ENCODE results near the gene MGMT. TPM values are rescaled to one million over a fixed set of nuclear protein-coding genes. Genes with fewer than 3 reads are reported as not detected.
A peak's percentile ranks its signal among the peaks of the same experiment; 100 is the strongest.

Gene MGMT
- polyA plus RNA-seq, 12 donors: 11.3 to 18.1 (median 13.5) TPM; not detected in 1

DNA sequence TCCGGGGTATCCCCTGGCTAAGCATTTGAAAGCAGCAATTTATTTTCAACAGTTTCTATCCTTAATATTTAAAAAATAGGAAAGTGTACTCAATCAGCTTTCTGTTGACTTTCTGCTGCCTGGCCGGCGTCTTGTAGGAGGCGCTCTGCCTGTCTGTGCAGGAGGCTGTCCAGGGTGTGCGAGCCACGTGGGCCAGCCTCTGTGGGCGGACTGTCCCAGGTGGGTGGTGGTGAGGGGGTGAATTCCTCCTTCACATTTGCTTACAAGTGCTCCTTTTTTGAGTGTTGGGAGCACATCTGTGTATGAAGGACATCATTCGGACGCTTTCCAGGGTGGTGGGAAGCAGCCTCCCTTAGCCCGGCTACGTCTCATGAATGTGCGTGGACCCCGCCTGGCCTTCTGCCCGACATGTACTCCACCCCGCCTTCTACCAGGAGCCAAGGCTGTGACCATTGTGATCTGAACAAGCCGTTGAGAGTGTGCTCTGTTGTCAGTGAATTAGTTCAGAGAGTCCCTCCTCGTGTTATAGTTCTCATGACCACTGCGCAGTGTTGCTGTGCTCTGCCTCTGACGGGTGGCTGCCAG lies 114.9 kb downstream of the MGMT start:
- DNase-seq: no peak

DNA sequence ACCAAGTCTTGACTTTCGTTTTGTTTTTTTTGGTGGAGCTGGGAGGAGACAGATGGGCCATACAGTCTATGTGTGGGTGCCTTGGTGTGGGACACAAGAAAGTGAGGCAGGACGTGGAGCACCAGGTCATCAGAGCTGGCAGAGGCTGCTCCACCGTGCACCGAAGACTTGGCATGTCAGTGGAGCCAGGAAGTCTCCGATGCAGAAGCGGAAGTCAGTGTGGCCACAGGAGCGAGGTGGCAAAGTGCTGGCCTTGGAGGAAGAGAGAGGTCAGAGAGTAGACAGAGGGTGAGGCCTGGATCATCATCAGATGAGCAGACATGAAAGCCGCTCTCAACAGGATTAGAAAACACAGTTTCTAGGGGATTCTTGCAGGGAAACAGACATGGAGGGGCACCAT lies 116.8 kb downstream of the MGMT start:
- DNase-seq: no peak

DNA sequence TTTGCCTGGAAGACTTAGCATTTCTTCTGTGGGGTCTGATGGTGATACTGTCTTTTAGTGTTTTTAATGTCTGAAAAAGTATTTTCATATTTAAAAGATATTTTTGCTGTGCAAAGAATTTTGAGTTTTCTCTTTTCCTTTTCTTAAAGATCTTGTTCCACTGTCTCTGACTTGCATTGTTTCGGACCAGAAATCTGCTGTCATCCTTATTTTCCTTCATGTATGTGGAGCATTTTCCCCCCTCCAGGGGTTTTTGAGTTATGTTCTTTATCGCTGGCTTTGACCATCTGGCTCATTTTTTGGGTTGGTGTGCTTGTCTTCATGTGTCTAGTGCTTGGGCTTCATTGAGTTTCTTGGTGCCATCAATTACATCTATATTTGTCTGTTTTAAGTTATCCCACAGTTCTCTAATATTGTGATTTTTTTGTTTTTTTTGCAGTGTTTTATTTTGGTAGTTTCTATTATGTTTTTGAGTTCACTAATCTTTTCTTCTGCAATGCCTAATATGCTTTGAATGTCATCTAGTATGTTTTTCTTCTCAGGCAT lies 119.9 kb downstream of the MGMT start:
- DNase-seq: no peak

DNA sequence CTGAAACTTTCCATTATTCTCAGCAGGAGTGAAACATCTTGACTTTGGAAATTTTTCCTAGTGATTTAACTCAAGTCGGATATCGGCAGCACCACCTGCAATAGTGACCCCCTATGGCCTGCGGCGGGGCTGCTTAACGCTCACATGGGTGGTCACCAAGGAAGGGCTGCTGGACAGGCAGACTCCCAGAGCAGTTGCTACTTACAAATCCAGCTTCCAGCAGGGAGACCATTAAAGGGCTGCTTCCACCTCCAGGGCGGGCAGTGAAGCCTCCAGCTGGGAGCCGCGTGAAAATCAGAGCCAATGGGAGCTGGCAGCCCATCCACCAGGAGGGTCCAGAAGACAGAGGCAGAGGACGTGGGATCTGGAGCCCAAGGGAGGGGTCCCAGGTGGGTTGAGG lies 122.5 kb downstream of the MGMT start:
- no peak for DNase-seq

DNA sequence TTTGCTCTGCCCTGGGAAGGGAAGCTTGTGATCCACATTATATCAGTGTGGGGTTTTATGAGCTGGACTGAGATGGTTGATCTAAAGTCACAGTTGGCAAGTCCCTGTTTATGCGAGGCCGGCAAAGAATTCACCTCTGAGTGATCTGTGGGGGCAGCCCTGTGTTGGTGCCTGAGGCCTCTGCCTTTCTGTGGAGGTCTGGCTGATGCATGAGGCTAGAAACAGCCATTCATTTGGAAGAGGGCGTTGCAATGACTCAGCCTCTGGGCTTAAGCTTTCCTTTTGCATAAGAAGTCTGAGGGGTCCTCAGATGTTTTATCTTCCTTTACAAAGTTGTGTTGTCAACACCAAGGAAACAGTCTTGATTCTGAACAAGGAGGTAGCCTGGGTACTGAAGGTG lies 126.9 kb downstream of the MGMT start:
- DNase-seq: no peak

DNA sequence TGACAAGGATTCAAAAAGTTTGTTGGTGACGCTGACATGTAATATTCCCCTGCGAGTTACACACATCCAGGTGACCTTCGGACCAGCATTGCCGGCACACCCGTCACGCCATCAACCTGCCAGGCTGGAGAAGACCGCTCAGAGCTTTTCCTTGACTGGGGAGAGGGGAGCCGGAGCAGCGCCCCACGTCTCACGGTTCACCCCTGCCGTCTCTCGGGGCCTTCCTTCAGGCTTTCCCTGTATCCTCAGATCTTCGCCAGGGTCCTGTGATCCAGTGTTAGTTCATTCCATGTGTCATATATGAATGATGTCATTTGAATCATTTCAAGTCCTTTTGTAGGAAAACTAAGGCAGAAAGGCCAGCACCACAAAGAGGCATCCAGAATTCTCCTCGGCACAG lies 127.8 kb downstream of the MGMT start:
- DNase-seq: no peak

DNA sequence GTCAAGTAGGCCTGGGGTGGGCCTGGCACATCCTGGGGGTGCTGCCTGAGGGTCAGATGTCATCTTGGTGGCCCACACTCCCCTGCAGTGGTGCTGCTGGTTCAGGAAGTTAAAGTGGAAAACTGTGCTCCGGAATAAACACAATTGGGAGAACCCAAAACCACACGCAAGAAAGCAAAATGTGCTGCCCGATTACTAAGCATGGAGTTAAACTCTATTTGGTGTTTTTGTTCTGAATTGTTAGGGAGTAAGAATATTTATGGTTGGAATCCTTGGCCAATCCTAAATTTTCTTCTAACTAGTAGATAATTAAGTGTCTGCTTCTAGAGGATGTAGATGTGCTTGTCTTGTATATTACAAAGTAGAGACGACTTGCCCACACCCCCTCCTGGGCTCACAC lies 131.4 kb downstream of the MGMT start:
- no peak for DNase-seq

DNA sequence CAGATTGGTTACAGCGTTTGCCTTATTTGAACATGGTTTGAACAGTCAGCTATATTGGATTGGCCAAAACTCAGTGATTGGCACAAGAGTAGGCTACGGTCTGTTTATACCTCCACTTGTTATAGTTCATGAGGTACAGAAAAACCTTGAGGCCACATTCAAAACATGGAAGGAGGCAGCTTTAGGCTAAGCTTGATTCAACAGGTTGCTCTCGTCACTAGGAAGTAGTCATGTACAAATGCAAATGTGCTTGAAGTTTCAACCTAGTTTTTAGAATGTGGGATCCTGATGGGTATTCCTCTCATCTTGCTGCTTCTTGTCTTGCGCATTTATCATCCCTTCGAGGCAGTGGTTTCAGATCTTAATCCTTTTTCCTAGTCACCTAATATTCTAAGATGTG lies 132.1 kb downstream of the MGMT start:
- DNase-seq: no peak

DNA sequence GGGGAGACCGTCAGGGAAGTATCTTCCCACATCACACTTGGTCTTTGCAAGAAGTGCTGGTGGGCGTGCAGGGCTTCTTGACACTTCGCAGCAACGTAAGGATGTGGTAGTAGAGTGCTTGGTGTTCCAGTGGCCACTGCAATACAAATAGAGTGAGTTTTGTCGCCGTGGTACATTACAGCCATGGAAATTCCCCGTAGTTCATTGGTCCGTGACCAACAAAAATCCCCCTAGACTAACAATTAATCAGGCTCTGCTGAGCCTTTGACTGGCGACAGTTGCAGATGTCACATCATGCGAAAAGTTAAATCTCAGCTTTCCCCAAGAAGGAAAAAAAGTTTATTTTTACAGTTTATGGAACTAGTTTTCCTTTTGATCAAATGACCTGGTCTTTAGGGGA lies 134.7 kb downstream of the MGMT start:
- DNase-seq: no peak

DNA sequence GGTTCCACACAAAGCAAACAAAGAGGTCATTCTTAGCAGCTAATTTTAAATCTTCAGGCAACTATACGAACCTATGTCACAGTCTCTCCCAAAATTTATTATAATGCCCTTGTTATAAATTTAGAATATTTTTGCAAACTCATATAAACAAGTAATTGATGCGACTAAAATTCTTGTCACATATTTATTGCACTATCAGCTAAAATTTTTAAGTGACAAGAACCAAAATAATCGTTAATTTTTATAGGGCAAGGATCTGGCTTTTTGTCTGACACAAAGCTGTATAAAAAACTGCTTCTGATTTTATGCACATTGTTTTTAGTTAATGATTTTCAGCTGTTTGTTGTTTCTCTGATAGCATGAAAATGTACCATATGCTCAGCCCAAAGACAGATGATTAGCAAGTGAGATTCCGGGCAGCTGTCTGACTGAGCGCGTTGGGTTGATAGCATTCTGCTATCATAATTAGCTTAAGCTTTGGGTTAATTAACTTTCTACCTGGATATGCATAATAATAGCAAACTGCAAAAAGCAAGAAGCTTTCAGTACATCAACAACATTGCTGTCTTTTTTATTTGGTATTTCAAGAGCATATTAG lies 136.0 kb downstream of the MGMT start:
- no peak for DNase-seq

DNA sequence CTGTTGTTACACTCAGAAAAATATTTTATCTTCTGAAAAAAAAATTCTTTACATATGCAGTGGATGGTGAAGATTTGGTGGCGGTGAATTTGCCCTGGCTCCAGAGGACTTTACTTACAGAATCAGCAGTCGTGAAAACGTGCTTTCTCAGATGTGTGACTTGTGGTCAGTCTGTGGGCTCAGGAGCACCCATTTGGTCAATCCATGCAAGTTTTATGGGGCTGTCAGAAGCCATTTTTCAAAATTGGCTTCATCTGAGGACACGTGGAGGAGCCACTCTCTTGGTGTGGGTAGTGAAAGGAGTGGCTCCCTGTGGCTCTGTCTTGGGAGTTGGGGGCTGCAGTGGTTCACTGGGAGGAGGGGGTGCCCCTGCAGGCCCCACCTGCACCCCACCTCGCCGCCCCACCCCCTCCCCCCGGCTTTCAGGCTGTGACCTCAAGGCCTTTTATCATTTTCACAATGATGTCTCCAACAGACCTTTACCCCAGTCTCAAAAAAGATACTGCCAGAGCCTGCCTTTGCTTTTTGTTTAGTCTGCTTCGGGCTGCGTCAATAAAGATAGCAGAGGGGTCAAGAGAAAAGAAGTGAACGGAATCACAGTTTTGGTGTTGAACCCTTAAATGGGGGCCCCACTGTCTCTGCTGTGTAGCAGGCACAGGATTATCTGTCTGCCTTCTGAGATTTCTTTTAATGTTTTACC lies 137.4 kb downstream of the MGMT start:
- no peak for DNase-seq

DNA sequence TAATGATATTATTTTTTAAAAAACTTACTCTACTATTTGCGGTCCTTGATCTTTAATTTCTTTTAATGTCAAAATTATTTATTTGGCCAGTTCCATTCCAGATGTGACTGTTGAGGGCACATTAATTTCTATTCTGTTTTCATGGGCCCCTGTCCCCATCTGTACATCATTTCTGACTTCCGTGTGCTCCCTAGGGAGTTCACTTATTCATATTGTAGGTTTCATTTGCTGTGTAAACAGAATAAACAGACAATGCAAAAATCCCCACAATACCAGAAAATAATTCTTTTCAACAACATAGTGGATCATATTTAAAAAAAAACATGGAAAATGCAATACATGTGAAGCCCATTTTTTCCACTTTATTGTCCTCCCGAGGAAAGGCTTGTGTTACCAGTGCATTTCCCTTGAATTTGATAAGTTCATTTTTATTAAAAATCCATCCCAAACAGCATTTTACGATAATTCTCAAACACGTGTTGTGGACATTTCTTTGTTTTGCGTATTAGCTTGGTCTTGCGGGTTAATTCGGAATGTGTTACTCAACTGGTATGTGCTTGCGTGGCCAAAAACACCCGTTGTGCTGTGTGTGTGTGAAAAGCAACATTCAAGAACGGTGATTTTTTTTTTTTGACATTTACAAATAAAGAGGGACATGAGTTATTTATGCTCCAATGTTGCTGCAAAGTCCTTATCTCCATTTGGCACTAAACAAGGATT lies 138.4 kb downstream of the MGMT start:
- no peak for DNase-seq

DNA sequence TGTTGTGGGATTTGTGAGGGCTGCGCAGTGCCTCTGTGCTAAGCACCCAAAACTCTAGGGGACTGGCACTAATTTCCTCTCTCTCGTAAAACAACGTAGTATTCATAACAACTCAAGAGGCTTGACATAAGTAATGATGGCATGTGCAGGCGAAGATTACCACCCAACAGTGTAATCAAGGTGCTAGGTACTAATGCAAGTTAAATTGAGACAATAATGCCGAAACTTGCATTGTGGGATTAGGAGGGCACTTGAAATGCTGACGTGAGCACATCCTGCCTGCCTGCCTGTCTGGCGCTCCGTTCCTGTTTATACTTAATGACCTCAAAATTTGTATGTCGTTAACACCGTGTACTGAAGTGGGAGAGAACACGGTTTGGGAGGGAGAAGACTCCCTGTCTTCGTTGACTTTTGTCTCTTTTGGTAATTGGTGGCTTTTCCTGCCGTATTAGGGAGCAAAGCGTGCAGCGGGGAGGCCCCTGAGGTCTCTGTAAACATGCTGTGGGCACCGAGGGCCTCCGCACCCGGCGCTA lies 139.0 kb downstream of the MGMT start:
- DNase-seq: no peak

DNA sequence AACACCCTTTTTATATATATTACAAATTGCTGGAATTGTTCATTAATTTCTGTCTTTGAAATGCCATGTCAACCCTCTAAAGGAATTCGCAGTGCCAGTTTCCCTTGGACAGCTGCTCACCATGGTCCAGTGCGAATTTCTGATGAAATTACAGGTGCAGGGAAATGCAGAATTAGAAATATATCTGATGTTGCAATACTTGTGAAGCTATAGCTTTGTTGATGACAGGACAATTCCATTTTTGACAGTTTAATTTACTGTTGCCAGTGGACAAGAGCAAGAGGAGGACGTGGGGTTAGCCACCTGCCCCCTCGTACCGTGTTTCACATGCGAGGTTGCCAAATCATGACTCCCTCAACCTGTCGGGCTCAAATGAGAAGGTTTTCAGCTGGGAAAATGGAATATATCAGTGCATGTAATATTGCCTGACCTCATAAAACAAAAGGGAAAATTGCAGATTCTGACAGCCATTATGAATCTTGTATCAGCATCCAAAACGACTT lies 140.6 kb downstream of the MGMT start:
- DNase-seq: no peak

DNA sequence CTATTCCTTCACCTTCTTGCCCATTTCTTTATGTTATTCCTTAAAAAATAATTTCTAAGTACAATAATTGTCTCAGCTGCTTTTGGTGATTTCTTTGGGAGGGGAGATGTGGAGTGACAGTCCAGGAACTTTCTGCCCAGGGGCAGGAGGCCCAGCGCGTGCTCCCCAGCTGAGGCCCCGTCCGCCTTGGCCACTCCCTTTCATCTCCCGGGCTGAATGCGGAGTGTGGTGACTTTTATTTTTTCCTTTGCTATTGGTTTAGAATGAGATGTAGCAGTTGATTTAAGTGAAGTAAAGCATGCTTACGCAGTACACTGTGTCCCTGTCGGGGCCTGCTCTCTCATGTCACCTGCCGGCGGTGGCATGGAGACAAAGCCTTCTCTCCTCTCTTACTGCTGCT lies 141.6 kb downstream of the MGMT start:
- DNase-seq: no peak

DNA sequence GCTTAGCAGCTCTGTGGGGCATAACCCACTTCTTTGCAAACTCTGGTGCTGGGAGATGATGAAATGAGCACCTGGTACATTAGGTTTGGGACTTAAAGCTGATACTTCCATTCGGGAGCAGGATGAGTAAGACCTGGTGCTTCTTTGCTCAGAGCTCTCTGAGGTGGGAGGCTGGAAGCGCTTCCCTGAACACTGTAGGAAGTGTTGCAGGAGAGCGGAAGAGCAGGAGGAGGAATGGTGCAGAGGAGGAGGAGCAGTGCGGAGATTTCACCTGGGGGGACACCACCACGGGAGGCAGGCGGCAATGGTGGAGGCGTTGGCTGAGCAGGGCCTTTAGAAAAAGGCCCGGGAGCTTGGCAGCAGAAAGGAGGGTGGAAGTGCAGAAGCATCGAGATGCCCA lies 142.5 kb downstream of the MGMT start:
- no peak for DNase-seq

DNA sequence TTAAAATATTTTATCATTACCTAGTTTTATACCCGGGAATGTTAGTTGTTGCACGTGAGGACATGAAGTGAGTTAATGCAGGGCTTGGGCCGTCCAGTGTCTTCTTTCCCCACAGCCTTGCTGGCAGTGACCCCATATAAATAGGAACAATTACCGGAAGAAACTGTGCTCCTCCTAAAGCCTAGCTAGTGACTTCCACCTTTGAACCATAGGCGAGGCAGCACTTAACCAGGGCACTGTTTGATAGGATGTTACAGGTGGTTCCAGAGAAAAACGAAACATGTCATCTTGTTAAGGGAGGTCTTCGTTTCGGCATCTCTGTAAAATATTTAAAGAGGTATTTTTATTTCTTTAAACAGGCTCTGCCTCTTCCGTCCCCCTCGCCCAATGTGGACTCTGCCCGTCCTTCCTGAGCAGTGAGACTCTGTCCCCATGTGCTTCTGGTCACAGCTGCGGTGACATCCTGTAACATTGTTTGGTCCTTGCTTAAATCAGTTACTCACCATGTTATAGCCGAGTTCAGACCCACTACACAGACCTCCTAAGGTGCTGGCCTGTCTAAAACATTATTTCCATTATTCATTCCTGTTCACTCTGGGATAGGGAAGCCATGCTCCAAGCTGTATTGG lies 145.6 kb downstream of the MGMT start:
- no peak for DNase-seq

DNA sequence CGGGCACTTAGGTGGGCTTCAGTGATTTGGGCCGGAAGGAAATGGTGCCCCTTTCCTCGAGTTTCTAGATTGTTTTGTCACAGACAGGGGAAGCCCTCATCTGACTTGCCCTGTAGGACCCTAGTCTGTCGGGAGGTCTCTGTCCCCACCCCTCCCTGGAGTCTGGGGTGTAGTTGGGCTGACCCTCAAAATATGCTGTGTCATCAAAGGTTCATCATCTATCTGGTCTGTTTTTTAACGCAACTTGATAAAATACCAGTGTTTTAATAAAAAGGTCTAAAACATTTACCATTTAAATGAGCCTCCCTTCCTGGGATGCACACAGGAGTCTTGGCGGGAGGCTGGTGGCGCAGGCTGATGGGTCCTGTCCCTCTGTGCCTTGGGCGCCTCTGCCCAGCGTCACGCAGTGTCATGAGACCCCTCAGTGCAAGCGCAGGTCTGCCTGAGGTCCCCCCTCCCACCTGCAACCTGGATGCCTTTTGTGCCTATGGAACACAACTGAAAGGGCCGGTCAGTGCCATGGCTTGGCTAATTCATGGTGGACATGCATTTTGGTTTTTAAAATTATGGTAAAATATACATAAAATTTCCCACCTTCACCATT lies 146.4 kb downstream of the MGMT start:
- DNase-seq: no peak

DNA sequence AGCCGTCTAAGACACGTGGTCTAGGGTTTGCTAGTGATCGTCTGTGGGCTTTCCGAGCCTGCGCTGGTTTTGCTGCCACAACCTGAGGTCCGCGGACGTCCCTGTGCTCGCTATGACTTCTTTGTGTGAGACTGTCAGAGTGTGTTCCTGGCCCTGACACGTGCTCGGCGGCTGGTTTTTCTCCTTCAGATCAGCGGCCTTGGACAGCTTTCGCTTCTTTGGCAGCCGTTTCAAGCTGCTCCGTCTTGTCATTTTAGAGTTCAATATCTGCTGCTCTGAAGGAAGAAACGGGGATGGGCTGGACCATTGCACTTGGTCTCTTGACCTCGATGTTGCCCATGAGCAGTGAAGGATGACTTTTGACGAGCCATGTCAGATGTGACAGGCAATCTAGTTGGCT lies 147.3 kb downstream of the MGMT start:
- peak; percentile 33 for DNase-seq

DNA sequence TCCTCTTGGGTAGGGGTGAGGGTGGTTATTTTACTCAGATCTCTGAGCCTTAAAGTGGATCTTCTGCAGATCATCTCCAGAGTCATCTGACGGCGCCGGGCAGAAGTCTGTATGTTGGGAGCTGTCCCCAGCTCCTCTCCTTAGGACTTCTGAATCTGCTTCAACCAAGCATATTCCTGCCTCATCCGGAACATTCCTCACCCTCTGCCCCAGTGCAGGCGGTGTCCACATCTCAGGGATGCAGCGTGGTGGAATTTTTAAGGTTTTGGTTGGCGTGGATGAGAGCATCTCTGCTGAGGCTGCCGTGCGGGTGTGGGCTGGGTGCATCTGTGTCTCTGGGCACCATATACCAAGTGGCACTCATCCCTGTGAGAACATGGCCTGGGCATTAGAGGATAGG lies 148.3 kb downstream of the MGMT start:
- no peak for DNase-seq

DNA sequence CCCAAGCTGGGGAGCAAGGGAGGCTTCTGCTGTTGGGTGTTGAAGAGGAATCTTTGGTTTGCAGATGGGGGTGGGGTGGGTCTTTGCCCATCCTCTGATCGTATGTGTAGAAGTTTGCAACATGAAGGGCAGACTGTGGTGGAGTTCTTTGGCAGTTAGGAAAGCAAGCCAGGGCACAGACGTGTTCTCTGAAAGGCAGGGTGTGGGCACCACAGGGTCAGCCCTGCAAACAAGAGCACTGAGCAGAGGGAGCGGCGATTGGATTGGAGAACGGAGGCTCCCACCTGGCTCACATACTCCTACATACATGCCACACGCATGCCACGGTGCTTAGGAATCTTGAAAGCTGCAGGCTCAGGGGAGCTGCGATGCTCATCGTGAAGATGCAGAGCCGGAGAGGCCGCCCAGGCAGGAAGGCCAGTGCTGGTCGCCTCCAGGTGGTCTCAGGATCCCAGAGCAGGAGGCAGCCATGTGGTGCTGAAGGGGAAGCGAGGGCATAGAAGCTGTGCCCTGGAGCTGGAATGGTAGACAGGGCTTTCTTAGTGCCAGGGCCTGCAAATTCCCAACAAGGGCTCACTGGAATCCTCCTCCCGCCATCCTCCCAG lies 149.0 kb downstream of the MGMT start:
- no peak for DNase-seq
